NCI-H526 treated with DMSO at 0.1 percent for 48 hours (cell line): Measurements from ENCODE around the gene LRP10.

Experiments
- DNase-seq: peaks from one replicate; lab custom pipeline; 2025; lab: John Stamatoyannopoulos, UW

LRP10 gene

GRCh38 chr14:22919601-22919921, 48.0 kb downstream of the LRP10 start:
- no peak for DNase-seq

- no peak for DNase-seq
Measured at GRCh38 chr14:22920697-22921096, 49.2 kb downstream of the LRP10 start.

- DNase-seq: no peak
Measured at GRCh38 chr14:22922294-22922693, 50.8 kb downstream of the LRP10 start.

DNA sequence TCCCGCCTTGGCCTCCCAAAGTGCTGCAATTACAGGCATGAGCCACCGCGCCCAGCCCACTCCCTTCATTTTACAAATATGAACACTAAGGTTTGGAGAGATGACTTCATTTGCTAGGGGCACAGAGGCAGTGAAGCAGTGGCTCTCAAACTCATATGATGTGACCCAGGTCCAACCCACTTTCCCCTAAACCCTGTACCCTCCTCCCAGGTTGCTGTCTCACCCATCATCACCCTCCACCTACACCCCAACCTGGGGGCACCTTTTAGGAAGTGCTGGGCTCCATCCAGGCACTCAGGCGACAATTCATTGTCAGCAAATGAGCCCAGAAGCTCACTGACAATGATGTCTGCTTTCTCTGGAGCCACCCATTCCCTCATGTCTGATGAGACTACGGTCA, 52.2 kb downstream of the LRP10 start:
- DNase-seq: no peak

GRCh38 chr14:22925513-22925912, 54.0 kb downstream of the LRP10 start:
- DNase-seq: no peak

- DNase-seq: no peak
Measured at GRCh38 chr14:22926316-22926715, 54.8 kb downstream of the LRP10 start.

GRCh38 chr14:22928237-22929103, 56.9 kb downstream of the LRP10 start:
- no peak for DNase-seq

DNA sequence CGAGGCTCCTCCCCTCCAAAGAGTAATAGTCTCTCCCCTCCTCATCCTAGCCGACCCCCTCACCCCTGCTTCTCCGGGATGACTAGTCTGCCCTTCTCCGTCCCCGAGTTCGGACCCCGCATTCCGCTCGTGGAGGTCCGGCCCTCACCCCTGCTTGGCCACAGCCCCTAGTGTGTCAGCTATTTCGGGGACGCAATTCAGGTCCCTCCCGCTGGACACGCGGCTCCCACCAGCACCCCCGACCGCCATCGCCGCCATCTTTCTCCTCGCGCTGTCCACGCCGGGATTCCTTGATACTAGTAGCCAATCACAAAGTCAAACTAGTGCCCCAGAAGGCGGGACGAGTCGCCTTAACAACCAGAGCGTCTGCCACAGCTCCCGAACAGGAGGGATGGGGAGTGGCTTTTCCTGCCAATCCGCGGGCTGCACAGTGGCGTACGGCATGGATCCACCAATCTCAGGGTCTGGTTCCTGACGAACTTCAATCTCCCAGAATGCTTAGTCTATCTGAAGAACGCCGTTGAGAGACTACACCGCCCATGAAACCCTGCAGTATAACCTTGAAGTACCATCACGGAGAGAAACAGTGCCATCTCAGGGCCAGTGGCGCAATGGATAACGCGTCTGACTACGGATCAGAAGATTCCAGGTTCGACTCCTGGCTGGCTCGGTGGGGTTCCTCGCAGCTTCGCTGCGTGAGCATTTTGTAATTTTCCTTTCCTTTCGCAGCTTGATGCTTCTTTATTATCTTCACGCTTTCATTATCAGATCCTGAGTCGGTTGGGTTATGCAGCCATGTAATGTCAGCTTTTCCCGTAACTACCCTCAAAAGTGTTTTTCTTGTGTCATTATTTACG, 57.8 kb downstream of the LRP10 start, which contains the start of gene PRMT5:
TSS of gene PRMT5 (minus strand) at position 273 of the 857 bp plus-strand sequence. CDS start at position 258, 15 bp downstream.
- DNase-seq: peak; percentile 99

GRCh38 chr14:22929961-22930364, 58.4 kb downstream of the LRP10 start:
- DNase-seq: peak; percentile 61
